Endothelial cell (in vitro differentiated cells): ENCODE results near the gene ASPHD1. TPM values are rescaled to one million over a fixed set of nuclear protein-coding genes. Genes with fewer than 3 reads are reported as not detected.

Experiments
- DNase-seq: peaks from one replicate; pipeline ENCODE4 v3.0.0; 2021; ENCODE audit warnings: low spot score
- H3K27ac Mint-ChIP-seq: one replicate; pipeline ENCODE4 v1.8.0; 2021; ENCODE audit warnings: mixed read lengths, inconsistent platforms; ENCODE audit not compliant: unreplicated experiment
- H3K27me3 Mint-ChIP-seq: one replicate; pipeline ENCODE4 v1.8.0; 2021; ENCODE audit warnings: mild to moderate bottlenecking, moderate library complexity, mixed read lengths, inconsistent platforms; ENCODE audit not compliant: unreplicated experiment
- H3K36me3 Mint-ChIP-seq: one replicate; pipeline ENCODE4 v1.8.0; 2021; ENCODE audit warnings: mild to moderate bottlenecking, low read depth, mixed read lengths, inconsistent platforms; ENCODE audit not compliant: unreplicated experiment
- H3K4me1 Mint-ChIP-seq: one replicate; pipeline ENCODE4 v1.8.0; 2021; ENCODE audit warnings: mild to moderate bottlenecking, mixed read lengths, inconsistent platforms; ENCODE audit not compliant: unreplicated experiment
- H3K4me3 Mint-ChIP-seq: one replicate; pipeline ENCODE4 v1.8.0; 2021; ENCODE audit warnings: mild to moderate bottlenecking, mixed read lengths, inconsistent platforms; ENCODE audit not compliant: unreplicated experiment
- H3K9me3 Mint-ChIP-seq: one replicate; pipeline ENCODE4 v1.8.0; 2021; ENCODE audit warnings: mixed read lengths, inconsistent platforms; ENCODE audit not compliant: unreplicated experiment
- CTCF ChIP-seq: fragments of 200-600 bp; sonication (generic); IDR thresholded peaks from one replicate; pipeline ENCODE4 v1.5.0; 2021; ENCODE audit warnings: antibody characterized with exemption; ENCODE audit not compliant: unreplicated experiment
- total RNA-seq: library from RNA; stranded (reverse); fragmentation: NEBNext Ultra II Directional; extraction: Animal tissue kit (Norgen Biotek cat#: 25700); gene quantifications from one replicate; pipeline ENCODE4 v1.2.1, GENCODE V29; 2021; ENCODE audit not compliant: unreplicated experiment

Gene ASPHD1
- total RNA-seq, 1 donor from 2014 or later = 3.0 TPM

GRCh38 chr16:29891525-29892457 lies 8.5 kb upstream of the ASPHD1 start:
- no peaks in the 10 kb centered on the region for H3K9me3 Mint-ChIP-seq
- peaks cover 4% of the 10 kb centered on the region for H3K27me3 Mint-ChIP-seq
- no peak for TF ChIP-seq CTCF
- DNase-seq = no peak
- H3K4me1 Mint-ChIP-seq = no peaks in the 10 kb centered on the region
- H3K27ac Mint-ChIP-seq = no peak overlapping the region
- no peak overlapping the region for H3K4me3 Mint-ChIP-seq
- no peaks in the 10 kb centered on the region for H3K36me3 Mint-ChIP-seq

GRCh38 chr16:29892458-29892813 lies 7.9 kb upstream of the ASPHD1 start:
- Mint-ChIP-seq H3K4me3 (no peak overlapping the region), H3K36me3 (peaks cover 3% of the 10 kb centered on the region)

GRCh38 chr16:29893553-29893952 lies 6.7 kb upstream of the ASPHD1 start:
- H3K27me3 Mint-ChIP-seq = peaks cover 9% of the 10 kb centered on the region
- no peaks in the 10 kb centered on the region for H3K9me3 Mint-ChIP-seq
- no peak overlapping the region for H3K4me3 Mint-ChIP-seq
- no peak for DNase-seq
- no peak overlapping the region for H3K27ac Mint-ChIP-seq
- no peak for TF ChIP-seq CTCF
- H3K36me3 Mint-ChIP-seq = peaks cover 8% of the 10 kb centered on the region
- H3K4me1 Mint-ChIP-seq = peaks cover 4% of the 10 kb centered on the region

More at GRCh38 chr16:29892458-29892813, 7.9 kb upstream of the ASPHD1 start:
- DNase-seq = no peak
- Mint-ChIP-seq H3K27me3 (peaks cover 5% of the 10 kb centered on the region), H3K27ac (no peak overlapping the region), H3K9me3 (no peaks in the 10 kb centered on the region), H3K4me1 (no peaks in the 10 kb centered on the region)
- TF ChIP-seq CTCF = no peak

GRCh38 chr16:29894352-29894751 lies 5.9 kb upstream of the ASPHD1 start:
- TF ChIP-seq CTCF = no peak
- Mint-ChIP-seq H3K4me3 (no peak overlapping the region), H3K36me3 (peaks cover 8% of the 10 kb centered on the region), H3K27me3 (peaks cover 10% of the 10 kb centered on the region), H3K4me1 (peaks cover 5% of the 10 kb centered on the region), H3K9me3 (no peaks in the 10 kb centered on the region), H3K27ac (no peak overlapping the region)
- no peak for DNase-seq

- H3K27me3 Mint-ChIP-seq = peaks cover 14% of the 10 kb centered on the region
- no peak for DNase-seq
- peaks cover 8% of the 10 kb centered on the region for H3K36me3 Mint-ChIP-seq
- no peak overlapping the region for H3K4me3 Mint-ChIP-seq
- peaks cover 7% of the 10 kb centered on the region for H3K4me1 Mint-ChIP-seq
- TF ChIP-seq CTCF = no peak
- H3K9me3 Mint-ChIP-seq = no peaks in the 10 kb centered on the region
- H3K27ac Mint-ChIP-seq = no peak overlapping the region
Observed at GRCh38 chr16:29896841-29897240, 3.4 kb upstream of the ASPHD1 start.
